ENCODE results near the gene SEMA7A.
"Not testable (repeated sequence)": the region's sequence is repeated elsewhere in the genome, so short reads cannot be mapped to it uniquely, and the experiment has no call there.

SEMA7A gene

GRCh38 chr15:74369084-74369745 lies 64.5 kb downstream of the SEMA7A start:
- no peak for DNase-seq

GRCh38 chr15:74368121-74368520 lies 65.6 kb downstream of the SEMA7A start:
- DNase-seq, result no peak

GRCh38 chr15:74367296-74367854 lies 66.4 kb downstream of the SEMA7A start, which contains the start of gene CYP11A1:
CYP11A1 (minus strand) TSS chr15:74367646; CDS start chr15:74367585, 61 bp downstream.
- no peak for DNase-seq

- DNase-seq, result no peak
Measured at GRCh38 chr15:74365598-74366445, 67.9 kb downstream of the SEMA7A start.

GRCh38 chr15:74364936-74365597 lies 68.7 kb downstream of the SEMA7A start:
- no peak for DNase-seq

- DNase-seq, result no peak
Measured at GRCh38 chr15:74362482-74362881, 71.3 kb downstream of the SEMA7A start.

- not testable (repeated sequence) for DNase-seq
Measured at GRCh38 chr15:74360855-74361254, 72.9 kb downstream of the SEMA7A start.

- not testable (repeated sequence) for DNase-seq
Measured at GRCh38 chr15:74359376-74359775, 74.4 kb downstream of the SEMA7A start.

Data from central memory CD4-positive, alpha-beta T cell (primary cell).